ENCODE measurements around the gene CLDN19.
A peak's percentile ranks its signal among the peaks of the same experiment; 100 is the strongest.
"Not testable (repeated sequence)": the region's sequence is repeated elsewhere in the genome, so short reads cannot be mapped to it uniquely, and the experiment has no call there.

Gene CLDN19

GRCh38 chr1:42737257-42737656 lies 2.8 kb downstream of the CLDN19 start:
- DNase-seq, result peak; percentile 30

- no peak for DNase-seq
These were observed 3.4 kb downstream of the CLDN19 start for GRCh38 chr1:42736571-42737200.

- peak; percentile 23 for DNase-seq
These were observed 3.9 kb downstream of the CLDN19 start for GRCh38 chr1:42736152-42736551.

GRCh38 chr1:42735477-42736105 lies 4.4 kb downstream of the CLDN19 start:
- DNase-seq, result peak; percentile 69

- DNase-seq, result no peak
These were observed 5.0 kb downstream of the CLDN19 start for GRCh38 chr1:42735056-42735455.

GRCh38 chr1:42734201-42735035 lies 5.6 kb downstream of the CLDN19 start:
- DNase-seq, result no peak

- DNase-seq, result no peak
These were observed 6.4 kb downstream of the CLDN19 start for GRCh38 chr1:42733415-42734200.

GRCh38 chr1:42732126-42732680 lies 7.8 kb downstream of the CLDN19 start:
- DNase-seq, result no peak

GRCh38 chr1:42731585-42731984 lies 8.5 kb downstream of the CLDN19 start:
- DNase-seq, result peak; percentile 4

- DNase-seq, result peak; percentile 61
These were observed 9.0 kb downstream of the CLDN19 start for GRCh38 chr1:42730988-42731387.

GRCh38 chr1:42730002-42730401 lies 10.0 kb downstream of the CLDN19 start:
- DNase-seq, result no peak

GRCh38 chr1:42725820-42726219 lies 14.2 kb downstream of the CLDN19 start:
- DNase-seq, result not testable (repeated sequence)

GRCh38 chr1:42723511-42723910 lies 16.5 kb downstream of the CLDN19 start:
- no peak for DNase-seq

- DNase-seq, result not testable (repeated sequence)
These were observed 17.6 kb downstream of the CLDN19 start for GRCh38 chr1:42722403-42722802.

GRCh38 chr1:42721926-42722325 lies 18.1 kb downstream of the CLDN19 start:
- no peak for DNase-seq

GRCh38 chr1:42720868-42721267 lies 19.2 kb downstream of the CLDN19 start:
- DNase-seq, result no peak

GRCh38 chr1:42714441-42714840 lies 25.6 kb downstream of the CLDN19 start:
- not testable (repeated sequence) for DNase-seq

GRCh38 chr1:42713293-42713692 lies 26.7 kb downstream of the CLDN19 start:
- no peak for DNase-seq

- DNase-seq, result not testable (repeated sequence)
These were observed 27.2 kb downstream of the CLDN19 start for GRCh38 chr1:42712808-42713207.

- no peak for DNase-seq
These were observed 36.1 kb downstream of the CLDN19 start for GRCh38 chr1:42703888-42704464.

- DNase-seq, result no peak
These were observed 40.0 kb downstream of the CLDN19 start for GRCh38 chr1:42700006-42700405.

- DNase-seq, result no peak
These were observed 41.8 kb downstream of the CLDN19 start for GRCh38 chr1:42698081-42698813.

All from NCI-H69 (cell line).